Activated T-cell treated with anti-CD3 and anti-CD28 coated beads, Interleukin-2, amount 50 U/mL, for 1 hour (primary cell): ENCODE data around the gene HLA-DRB5.
"Not testable (repeated sequence)": the region's sequence is repeated elsewhere in the genome, so short reads cannot be mapped to it uniquely, and the experiment has no call there.

Experiments
- DNase-seq: peaks from one replicate; pipeline ENCODE4 v3.0.0-alpha.2; 2020

HLA-DRB5 gene

DNA sequence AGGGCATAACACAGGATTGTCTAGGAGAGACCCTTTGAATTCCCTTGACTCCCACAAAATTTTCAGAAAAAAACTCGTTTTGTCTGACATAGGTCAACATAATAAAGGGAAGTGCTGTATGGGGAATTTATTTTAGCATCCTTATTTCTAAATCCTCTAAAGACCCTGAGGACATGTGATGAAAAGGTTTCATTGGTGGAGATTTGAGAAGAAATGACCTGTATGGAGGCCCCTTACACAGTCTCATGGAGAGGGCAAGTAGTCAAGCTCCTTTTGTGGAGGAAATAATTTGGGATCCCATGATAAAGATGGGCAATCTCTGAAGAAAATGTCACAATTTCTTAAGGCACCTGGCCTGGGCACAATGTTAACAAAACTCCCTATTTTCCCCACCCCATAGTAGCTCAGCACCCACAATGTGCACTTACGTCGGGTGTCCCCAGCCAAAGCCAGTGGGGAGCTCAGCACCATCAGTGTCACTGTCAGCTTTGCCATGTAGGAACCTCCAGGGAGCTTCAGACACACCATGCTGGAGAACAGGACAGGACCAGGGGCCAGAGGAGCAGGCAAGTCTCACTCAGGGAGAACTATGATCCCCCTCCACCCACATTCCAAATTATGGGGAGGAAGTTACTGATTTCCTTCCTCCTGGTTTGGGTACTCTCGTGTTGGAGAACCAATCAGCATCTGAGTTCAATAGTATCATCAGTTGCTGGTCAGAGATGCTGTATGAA is at the start of gene HLA-DRB5:
HLA-DRB5 (minus strand) TSS at position 591 of the 734 bp plus-strand sequence; CDS start at position 528, 63 bp downstream.
- peak; percentile 18 for DNase-seq

DNA sequence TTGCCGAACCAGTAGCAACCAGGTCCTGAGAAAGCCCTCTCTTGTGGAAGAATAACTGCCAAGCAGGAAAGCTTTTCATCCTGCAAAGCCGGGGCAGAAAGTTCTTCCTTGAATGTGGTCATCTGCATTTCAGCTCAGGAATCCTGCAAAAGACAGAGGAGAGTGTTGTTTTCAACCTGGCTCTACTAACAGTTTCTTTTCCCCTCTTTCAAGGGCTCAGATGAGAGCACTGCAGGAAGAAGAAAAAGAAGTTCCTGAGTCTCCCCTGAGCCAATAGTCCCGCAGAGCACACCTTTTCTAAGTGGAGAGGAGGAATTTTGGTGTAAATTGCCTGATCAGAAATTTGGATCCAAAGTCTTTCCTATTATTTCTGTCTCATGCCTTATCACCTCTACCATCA is 48.9 kb upstream of the HLA-DRB5 start:
- no peak for DNase-seq

DNA sequence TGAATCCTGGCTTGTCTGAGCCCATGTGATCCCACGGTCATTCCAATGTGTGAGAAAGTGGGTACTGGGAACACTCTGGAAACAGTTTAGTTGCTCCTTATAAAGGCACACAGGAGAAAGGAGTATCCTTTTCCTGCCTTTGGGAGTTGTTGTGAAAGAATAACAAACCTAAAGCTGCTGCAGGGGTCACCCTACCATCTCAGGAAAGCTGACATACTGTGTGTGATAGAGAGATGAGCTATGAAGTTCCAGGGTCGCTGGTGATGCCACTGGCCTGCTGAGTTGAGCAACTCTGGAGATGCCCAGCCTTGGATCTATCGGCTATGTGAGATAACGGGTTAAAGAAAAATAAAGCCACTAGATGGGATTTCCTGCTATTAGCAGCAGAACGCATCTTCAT is 47.4 kb upstream of the HLA-DRB5 start:
- not testable (repeated sequence) for DNase-seq

DNA sequence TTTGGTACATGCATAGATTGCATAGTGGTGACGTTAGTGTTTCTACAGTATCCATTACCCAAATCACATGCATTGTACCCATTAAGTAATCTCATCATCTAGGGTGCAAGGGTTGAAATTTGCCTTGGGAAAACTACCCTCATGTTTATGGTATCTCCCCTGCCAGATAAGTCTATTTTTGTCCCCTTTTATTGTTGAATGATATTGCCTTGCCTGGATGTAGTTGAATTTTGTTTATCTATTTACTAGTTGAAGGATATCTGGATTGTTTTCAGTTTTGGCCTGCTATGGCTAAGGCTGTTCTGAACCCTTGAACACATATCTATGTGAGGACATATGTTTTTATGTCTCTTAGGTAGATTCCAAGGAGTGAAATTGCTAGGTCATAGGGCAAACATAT is 46.2 kb upstream of the HLA-DRB5 start:
- no peak for DNase-seq

DNA sequence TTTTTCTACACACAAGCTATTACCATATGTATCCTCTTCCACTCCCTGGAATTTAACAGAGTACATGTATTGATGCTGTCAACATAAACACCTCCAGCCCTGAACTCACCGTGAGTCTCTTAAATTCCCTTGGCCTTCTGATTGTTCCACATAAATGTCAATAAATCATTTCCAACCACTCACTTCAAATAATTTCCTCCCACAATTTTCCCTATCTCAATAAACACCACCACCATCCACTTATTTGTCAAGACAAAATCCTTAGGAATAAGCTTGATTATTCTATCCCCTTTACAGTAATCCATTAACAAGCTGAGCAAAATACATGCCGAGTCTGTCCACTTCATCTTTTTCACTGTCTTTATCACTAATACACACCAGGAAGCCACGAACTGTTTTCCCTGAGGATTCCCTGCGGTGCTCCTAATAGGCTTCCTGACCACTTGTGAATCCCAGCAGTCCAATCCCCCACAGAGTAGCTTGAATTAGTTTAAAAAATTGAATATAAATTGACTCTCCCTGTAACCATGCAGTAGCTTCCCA is 40.3 kb upstream of the HLA-DRB5 start:
- DNase-seq: no peak

DNA sequence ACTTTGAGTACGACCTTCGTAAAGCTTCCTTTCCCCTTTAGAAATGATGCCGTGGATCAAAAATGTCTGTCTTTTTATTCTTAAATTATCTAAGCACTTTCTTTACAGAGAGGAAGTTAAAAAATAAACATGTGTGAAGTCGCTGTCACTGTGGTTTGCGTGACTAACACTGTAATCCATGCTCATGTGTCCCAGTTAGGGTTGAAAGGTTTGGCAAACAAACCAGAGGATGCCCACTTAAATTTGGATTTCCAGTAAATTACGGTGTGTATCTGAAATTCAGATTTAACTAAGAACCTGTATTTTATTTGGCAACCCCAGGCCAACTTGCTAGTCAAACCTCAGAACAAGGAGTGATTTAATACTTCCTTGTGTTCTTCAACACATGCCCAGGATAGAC is 38.5 kb upstream of the HLA-DRB5 start:
- no peak for DNase-seq

DNA sequence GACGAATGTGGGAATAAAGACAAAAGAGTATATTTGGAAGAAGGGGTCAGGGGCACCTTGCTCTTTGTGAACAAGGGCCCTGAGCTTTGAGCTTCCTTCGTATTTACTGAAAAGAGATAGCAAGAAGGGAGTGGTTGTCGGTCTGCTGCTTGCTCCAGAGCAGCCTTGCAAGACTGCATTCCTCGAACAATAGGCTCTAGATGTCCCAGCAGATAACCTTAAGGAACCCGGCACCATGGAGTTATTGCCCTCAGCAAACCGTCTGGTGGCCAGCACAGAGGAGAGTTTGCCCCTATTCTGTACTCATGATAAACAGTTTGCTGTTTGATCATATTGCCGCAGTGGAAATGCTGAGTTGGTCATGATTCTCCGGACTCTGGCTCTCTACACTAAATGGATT is 36.9 kb upstream of the HLA-DRB5 start:
- no peak for DNase-seq

DNA sequence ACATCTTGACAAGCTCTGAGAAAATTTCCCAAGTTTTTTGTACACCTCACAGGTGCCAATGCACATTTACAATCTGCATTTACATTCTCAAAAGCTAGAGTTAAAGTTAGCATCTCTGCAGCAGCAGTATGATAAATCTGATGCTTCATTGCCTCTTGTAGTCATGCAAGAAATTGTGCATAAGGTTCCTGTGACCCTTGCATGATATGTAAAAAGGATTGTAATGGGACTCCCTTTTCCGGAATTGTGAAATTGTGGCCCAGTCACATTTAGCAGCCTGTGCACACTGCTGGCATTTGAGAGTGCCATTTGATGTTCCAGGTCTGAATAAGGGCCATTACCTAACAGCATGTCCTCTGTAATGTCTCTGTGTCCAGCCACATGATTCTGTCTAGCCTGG is 35.4 kb upstream of the HLA-DRB5 start:
- DNase-seq: no peak

DNA sequence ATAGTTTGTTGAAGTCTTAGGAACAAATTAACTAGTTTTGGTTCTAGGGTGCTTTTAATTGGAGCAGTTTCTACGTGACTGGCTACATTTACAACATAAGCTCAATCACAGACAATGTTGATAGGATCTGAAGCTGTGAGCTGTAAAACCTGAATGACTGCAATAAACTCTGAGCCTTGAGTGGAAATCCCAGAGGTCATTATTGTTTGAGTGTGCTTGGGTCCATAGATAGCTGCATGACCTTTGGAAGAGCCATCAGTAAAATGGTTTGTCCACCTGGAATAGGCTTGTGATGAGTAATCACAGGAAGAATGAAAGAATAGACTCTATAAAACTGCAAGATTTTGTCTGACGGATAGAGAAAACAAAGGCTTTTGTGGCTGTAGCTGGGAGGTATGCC is 32.9 kb upstream of the HLA-DRB5 start:
- DNase-seq: no peak

DNA sequence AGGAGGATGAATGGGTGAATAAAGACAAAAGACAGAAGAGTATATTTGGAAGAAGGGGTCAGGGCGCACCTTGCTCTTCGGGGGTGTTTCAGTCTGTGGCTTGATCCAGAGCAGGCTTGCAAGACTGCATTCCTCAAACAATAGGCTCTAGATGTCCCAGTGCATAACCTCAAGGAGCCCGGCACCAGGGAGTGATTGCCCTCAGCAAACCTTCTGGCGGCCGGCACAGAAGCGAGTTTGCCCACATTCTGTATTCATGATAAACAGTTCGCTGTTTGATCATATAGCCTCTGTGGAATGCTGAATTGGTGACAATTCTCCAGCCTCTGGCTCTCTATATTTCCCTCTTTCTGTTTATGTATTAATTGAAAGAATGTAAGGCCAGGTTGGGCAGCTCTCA is 29.7 kb upstream of the HLA-DRB5 start:
- DNase-seq: no peak

DNA sequence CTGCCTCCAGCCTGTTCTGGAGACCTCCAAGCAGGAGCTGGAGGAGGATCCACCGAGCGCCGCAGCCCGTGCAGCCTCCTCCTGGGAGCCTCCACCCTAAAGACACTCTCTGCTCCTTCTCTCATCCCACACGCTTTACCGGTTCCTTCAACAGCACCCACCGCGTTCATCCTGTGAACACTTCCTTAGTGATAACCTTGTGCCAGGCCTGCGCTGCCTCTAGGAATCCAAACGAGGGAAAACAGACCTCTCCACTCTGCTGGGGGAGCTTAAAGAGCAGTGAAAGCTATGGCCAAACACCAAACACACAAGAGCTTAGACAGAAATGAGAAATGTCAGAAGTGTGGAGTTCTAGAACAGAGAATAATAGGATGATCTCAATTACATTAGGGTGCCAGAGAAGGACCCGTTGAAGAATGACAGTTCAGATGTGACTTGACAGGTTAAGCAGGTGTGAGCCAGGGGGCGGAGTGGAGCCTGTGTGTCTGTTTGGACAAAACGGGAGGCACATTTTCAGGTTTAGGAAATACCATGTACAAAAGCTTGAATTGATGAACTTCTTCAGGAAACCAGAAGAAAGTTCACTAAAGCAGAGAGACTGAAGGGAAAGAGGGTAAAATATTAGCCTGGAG is 28.5 kb upstream of the HLA-DRB5 start:
- DNase-seq: no peak

DNA sequence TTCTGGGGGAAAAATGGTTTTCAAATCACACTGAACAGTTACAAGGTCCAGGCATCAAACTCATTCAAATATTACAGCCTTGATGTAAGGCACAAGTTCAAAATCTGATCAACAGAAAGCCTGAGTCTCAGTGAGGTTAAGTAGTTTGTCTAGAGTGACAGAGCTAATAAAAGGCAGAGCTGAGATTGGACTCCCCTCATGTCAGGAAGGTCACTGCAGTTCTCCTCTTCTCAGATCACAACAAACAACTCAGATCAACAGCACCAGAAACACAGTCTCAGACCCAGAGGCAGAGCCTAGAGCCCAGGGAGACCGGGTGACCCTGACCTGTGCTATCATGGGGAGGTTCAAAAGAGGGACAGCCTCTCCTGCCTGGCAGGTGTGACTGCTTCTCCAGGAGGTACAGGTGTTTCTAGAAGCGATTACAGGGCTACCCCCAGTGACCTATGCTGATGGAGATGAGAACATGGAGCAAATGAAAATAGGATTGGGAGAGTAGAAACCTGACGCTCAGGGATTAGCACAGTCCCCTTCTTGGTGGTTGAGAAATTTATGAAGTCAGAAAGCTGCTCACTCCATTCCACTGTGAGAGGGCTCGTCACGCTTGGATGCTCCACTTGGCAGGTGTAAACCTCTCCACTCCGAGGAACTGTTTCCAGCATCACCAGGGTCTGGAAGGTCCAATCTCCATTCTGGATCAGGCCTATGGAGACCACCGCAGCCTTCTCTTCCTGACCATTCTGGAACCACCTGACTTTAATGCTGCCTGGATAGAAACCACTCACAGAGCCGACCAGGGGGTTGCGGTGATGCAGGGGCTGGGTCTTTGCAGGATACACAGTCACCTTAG is 24.3 kb upstream of the HLA-DRB5 start:
- DNase-seq: no peak

DNA sequence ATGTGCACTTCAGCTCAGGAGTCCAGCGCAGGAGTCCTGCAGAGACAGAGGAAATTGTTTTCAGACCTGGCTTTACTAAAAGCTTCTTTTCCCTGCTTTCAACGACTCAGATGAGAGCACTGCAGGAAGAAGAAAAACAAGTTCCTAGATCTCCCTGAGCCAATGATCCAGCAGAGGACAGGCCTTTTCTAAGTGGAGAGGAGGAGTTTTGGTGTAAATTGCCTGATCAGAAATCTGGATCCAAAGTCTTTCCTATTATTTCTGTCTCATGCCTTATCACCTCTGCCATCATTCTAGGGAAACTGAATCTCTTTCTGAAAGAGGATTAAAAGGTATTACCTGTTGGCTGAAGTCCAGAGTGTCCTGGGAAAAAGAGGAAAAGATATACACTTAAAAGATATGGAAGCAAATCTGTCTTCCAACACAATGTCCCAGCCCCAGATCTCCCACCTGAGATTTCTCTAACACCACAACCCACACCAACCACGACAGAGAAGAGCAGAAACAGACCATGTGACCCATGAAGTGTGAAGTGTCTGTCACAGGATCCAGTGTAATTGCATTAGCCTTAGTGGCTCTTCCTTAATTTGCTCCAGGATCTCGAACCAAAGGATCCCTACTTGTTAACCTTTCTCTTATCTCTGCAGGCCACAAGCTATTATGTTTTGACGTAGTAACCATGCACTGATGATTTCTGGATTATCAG is 23.1 kb upstream of the HLA-DRB5 start:
- no peak for DNase-seq

DNA sequence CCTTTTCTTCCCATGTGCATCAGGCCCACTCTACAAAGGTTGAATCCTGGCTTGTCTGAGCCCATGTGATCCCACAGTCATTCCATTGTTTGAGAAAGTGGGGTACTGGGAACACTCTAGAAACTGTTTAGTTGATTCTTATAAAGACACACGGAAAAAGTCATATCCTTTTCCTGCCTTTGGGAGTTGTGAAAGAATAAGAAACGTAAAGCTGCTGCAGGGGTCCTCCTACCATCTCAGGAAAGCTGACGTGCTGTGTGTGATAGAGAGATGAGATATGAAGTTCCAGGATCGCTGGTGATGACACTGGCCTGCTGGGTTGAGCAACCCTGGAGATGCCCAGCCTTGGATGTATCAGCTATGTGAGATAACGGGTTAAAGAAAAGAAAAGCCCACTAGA is 21.3 kb upstream of the HLA-DRB5 start:
- no peak for DNase-seq

DNA sequence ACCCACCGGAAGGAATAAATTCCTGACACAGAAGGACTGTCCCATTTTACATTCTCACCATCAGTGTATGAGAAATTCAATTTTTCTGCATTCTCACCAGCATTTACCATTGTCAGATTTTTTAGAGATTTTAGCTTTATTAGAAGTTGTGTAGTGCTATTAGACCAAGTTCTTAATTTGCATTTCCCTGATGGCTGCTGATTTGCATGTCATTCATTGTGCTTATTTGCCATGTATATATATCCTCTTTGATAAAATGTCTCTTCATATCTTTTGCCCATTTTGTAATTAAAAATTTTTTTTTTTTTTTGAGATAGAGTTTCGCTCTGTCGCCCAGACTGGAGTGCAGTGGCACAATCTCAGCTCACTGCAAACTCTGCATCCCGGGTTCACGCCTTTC is 9.8 kb upstream of the HLA-DRB5 start:
- no peak for DNase-seq

DNA sequence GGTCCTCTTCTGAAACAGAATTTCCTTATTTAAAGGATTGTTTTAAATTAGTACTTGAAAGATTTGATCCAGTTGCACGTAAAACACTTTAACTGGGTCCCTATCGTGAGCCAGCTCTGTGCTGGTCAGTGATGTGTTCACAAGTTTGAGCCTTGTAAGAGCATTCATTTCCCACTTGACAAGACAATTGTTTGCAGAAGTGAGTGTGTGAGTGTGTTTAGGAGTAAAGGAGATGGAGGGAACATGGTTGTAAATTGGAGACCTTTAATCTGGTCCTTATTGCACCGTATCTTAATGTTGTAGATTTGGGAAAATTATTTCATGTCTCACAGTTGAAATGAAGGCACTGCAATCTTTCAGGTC is 325 bp upstream of the HLA-DRB5 start:
- not testable (repeated sequence) for DNase-seq

DNA sequence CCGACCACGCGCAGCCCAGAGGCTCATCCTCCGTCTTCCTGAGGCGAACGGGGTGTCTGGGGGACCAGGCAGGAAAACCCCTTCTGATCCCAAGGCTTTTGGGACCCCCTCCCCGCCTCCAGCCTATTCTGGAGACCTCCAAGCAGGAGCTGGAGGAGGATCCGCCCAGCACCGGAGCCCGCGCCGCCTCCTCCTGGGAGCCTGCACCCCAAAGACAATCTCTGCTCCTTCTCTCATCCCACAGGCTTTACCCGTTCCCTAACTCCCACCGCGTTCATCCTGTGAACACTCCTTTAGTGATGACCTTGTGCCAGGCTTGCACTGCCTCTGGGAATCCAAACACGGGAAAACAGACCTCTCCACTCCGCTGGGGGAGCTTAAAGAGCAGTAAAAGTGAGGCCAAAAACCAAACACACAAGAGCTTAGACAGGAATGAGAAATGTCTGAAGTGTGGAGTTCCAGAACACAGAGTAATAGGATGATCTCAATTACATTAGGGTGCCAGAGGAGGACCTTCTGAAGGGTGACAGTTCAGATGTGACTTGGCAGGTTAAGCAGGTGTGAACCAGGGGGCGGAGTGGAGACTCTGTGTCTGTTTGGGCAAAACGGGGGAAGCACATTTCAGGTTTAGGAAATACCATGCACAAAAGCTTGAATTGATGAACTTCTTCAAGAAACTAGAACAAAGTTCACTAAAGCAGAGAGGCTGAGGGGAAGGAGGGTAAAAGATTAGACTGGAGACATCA is 7.6 kb downstream of the HLA-DRB5 start:
- DNase-seq: no peak

DNA sequence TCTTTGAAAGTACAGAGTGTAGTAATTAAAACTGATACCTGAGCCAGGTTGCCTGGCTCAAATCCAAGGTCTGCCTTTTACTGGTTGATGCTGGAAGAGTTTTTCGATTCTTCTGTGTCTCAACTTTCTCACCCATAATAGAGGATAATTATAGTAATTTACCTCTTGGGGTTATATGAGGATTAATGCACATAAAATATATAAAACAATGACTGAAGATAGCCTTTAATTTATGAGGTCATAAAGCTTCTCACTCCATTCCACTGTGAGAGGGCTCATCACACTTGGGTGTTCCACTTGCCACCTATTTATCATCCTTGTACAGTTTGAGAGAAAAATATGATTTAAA is 10.2 kb downstream of the HLA-DRB5 start:
- no peak for DNase-seq

DNA sequence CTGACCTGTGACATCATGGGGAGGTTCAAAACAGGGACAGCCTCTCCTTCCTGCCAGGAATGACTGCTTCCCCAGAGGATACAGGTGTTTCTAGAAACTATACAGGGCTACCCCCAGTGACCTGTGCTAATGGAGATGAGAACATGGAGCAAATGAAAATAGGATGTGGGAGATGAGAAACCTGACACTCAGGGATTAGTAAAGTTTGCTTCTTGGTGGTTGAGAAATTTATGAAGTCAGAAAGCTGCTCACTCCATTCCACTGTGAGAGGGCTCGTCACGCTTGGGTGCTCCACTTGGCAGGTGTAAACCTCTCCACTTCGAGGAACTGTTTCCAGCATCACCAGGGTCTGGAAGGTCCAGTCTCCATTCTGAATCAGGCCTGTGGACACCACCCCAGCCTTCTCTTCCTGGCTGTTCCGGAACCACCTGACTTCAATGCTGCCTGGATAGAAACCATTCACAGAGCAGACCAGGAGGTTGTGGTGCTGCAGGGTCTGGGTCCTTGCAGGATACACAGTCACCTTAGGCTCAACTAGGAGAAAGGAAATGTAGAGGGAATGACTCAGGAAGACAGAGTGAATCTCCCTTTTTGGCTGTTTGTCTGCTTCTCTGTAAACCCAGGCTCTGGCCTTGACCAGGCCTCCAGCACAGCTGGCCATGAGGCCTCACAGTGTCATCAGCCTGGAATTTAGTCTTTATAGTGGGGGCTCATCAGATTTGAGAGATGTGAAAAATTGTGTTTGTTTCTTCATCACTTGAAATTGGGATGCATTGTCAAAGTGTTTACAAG is 10.8 kb downstream of the HLA-DRB5 start:
- DNase-seq: no peak

DNA sequence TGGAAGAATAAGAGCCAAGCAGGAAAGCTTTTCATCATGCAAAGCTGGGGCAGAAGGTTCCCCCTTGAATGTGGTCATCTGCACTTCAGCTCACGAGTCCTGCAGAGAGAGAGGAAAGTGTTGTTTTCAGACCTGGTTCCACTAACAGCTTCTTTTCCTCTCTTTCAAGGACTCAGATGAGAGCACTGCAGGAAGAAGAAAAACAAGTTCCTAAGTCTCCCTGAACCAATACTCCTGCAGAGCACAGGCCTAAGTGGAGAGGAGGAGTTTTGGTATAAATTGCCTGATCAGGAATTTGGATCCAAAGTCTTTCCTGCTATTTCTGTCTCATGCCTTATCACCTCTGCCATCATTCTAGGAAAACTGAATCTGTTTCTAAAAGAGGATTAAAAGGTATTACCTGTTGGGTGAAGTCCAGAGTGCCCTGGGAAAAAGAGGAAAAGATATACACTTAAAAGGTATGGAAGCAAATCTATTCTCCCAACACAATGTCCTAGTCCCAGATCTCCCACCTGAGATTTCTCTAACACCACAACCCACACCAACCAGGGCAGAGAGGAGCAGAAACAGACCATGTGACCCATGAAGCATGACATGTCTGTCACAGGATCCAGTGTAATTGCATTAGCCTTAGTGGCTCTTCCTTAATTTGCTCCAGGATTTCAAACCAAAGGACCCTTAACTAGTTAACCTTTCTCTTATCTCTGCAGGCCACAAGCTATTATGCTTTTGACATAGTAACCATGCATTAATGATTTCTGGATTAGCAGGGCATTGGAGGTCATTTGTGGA is 12.2 kb downstream of the HLA-DRB5 start:
- no peak for DNase-seq

DNA sequence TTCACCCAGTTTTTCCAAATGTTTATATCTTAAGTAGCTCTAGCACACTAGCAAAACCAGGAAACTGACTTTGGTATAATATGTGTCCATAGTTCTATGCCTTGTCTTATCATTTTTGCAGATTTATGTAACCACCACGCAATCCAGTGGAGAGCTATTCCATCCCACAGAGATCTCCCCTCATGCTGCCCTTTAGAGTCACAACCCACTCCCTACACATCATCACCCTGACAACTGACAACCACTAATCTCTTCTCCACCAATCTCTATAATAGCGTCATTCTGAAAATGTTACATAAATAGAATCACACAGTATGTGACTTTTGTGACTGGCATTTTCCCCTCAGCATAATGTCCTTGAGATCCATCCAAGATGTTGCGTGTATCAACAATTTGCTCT is 29.1 kb downstream of the HLA-DRB5 start:
- no peak for DNase-seq
